Heart left ventricle (tissue), 13 donors: Measurements from ENCODE around the gene KRAS.

Source experiments
- CTCF ChIP-seq, 12 donors: fragments of 200-600 bp; sonication (generic) in 4 of 12; IDR thresholded peaks; one replicate each; pipeline versions ENCODE4 v1.5.0 to v1.8.0; 2018 to 2022; ENCODE audit warnings: antibody characterized with exemption in 12 of 12, mild to moderate bottlenecking in 5 of 12
- POLR2A ChIP-seq, 2 donors: fragments of 450-650 bp; IDR thresholded peaks; one replicate each; pipeline ENCODE4 v1.6.1; 2017; ENCODE audit warnings: antibody characterized with exemption in 2 of 2, mild to moderate bottlenecking in 2 of 2, moderate library complexity in 2 of 2
- donor health status: ischemic (EF 13 %, LVEDD 7.1; RV severe dilation, severe dysfunction).
- donor health status: DM: no; HTN: yes; CAD: no.
- donor health status: DM: no; HTN: no; CAD: no.
- donor health status: ischemic (EF 25% LVEDD 6.9; RV normal size, moderate dysfunction).
- donor health status: ischemic (EF 25% LVEDD 5.7; RV mildly dilated, moderate dysfunction).
- donor health status: ischemic (EF 35%, LVEDD 5.7; RV mildly dilated, moderate dysfunction).
- donor health status: nonischemic (EF 11% LVEDD 7.7; RV severe dilation, severe dysfunction).
- donor health status: DM: yes; HTN: yes; CAD: no.
- donor health status: PGD.
- donor health status: ischemic (EF 29% LVEDD 5.4; RV normal size, mild dysfunction).
- donor health status: nonischemic (EF 23%, LVEDD 6.1; RV moderate dilation, normal function).

- TF ChIP-seq CTCF (IDR thresholded peaks at IDR 0.05) (no peak), POLR2A (IDR thresholded peaks at IDR 0.05) (no peak)
These were observed 14.5 kb downstream of the KRAS start for GRCh38 chr12:25236190-25236589.
